HepG2 (cell line): ENCODE measurements around the gene DENND2A. TPM values are rescaled to one million over a fixed set of nuclear protein-coding genes. Genes with fewer than 3 reads are reported as not detected.

ENCODE experiments used
- ARNTL ChIP-seq: sonication (generic); formaldehyde crosslinking; IDR thresholded peaks from 2 replicates; pipeline ENCODE4 v1.4.0; 2020; ENCODE audit warnings: mild to moderate bottlenecking, missing genetic modification reagents
- CREM ChIP-seq, 2 experiments: sonication (generic) in 1 of 2; formaldehyde crosslinking in 1 of 2; IDR thresholded peaks; 2 replicates each; pipeline versions ENCODE4 v1.4.0 to v1.6.1; 2016 to 2020; ENCODE audit warnings: antibody characterized with exemption in 1 of 2, mild to moderate bottlenecking in 1 of 2, missing genetic modification reagents in 1 of 2
- KLF6 ChIP-seq: IDR thresholded peaks from 2 replicates; pipeline ENCODE4 v1.8.0; 2016; ENCODE audit warnings: missing biosample characterization, missing genetic modification reagents
- TAF1 ChIP-seq: sonication (generic); formaldehyde crosslinking; IDR thresholded peaks from 2 replicates; pipeline ENCODE4 v1.4.0; 2020; ENCODE audit warnings: missing genetic modification reagents
- ZHX2 ChIP-seq, 2 experiments: sonication (generic) in 1 of 2; formaldehyde crosslinking in 1 of 2; IDR thresholded peaks; 2 replicates each; pipeline versions ENCODE4 v1.6.1 to v1.9.0; 2014 to 2022; ENCODE audit warnings: antibody characterized with exemption in 1 of 2, borderline replicate concordance in 1 of 2, inconsistent platforms in 1 of 2, low read depth in 1 of 2, missing genetic modification reagents in 1 of 2
- ZNF460 ChIP-seq: sonication (generic); formaldehyde crosslinking; IDR thresholded peaks from 2 replicates; pipeline ENCODE4 v1.5.1; 2020; ENCODE audit warnings: missing genetic modification reagents, mild to moderate bottlenecking, borderline replicate concordance
- ZNF629 ChIP-seq: sonication (generic); formaldehyde crosslinking; conservative IDR thresholded peaks from 2 replicates; pipeline ENCODE4 v1.5.0; 2020; ENCODE audit warnings: missing genetic modification reagents
- polyA plus RNA-seq, 8 experiments: library from polyadenylated mRNA; depleted of rRNA in 3 of 8; stranded (reverse) in 7 of 8; unstranded in 1 of 8; fragments of >200 nt; fragmentation: Illumina TruSeq in 4 of 8; extraction: Trizol in 4 of 8; gene quantifications; 2 replicates each; pipeline versions ENCODE4 v1.2.1 to v1.2.3, GENCODE V29; 2011 to 2016; ENCODE audit warnings: low read depth in 4 of 8, missing spikeins in 1 of 8, mixed read lengths in 1 of 8; ENCODE audit not compliant: insufficient read depth in 1 of 8
- total RNA-seq, 5 experiments: library from RNA; depleted of rRNA; stranded (reverse); fragments of >200 nt; fragmentation: Illumina TruSeq; extraction: Trizol; gene quantifications; 2 replicates each; pipeline ENCODE4 v1.2.3, GENCODE V29; 2016; ENCODE audit warnings: low read depth in 1 of 5
- TF ChIP-seq, protein P1 (sequence below), 2 experiments: sonication (generic) in 1 of 2; formaldehyde crosslinking in 1 of 2; IDR thresholded peaks; 2 replicates each; pipeline versions ENCODE4 v1.4.0 to v1.6.1; 2016 to 2020; ENCODE audit warnings: borderline replicate concordance in 1 of 2, low read depth in 1 of 2, mild to moderate bottlenecking in 1 of 2, missing genetic modification reagents in 1 of 2
- TF ChIP-seq, protein P2 (sequence below): sonication (generic); formaldehyde crosslinking; IDR thresholded peaks from 2 replicates; pipeline ENCODE4 v1.4.0; 2020; ENCODE audit warnings: missing genetic modification reagents
- TF ChIP-seq, protein P3 (sequence below): sonication (generic); formaldehyde crosslinking; IDR thresholded peaks from 2 replicates; pipeline ENCODE4 v1.4.0; 2020; ENCODE audit warnings: missing genetic modification reagents

The DENND2A gene
- total and polyA plus RNA-seq, 2 of the 13 experiments (the other 11 are each of a cell fraction or from before 2014, with no cell fraction given) = not detected

DNA sequence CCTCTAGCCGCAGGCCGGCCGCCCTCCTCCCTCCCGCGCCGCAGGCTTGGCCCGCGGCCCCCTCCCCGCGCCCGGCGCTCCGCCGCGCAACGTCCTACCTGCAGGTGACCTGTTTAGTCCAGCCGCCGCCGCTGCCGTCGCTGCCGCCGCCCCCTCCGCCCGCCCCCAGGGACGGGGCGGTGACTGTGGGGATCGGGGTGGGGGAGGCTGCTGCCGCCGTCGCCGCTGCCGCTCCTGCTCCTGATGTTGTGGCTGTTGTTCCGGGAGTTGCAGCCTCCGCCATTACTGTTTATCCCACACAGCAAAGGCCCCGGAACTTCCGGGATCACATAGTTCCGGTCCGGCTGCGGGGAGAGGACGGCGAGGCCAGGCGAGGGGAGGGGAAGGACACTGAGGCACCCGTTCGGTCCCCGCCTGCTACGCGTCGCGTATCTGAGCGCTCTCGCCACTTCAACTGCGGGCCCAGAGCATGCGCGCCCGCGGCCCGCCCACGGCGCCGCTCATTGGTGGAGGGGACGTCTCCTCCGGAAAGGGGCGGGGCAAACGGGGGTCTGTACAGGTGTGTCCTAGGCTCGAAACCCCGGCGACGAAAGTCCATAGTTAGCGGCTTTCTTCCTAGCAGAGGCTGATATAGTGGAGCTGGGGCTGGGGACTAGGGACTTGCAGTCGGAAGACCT, 161.4 kb downstream of the DENND2A start, which contains the start of gene MKRN1 (continued):
- no peak; the same call in 1 of the 2 replicates for TF ChIP-seq ZHX2 (IDR thresholded peaks at IDR 0.05; ENCODE audit: low read depth)
- no peak for TF ChIP-seq ZHX2 (CRISPR knock-in tag; IDR thresholded peaks at IDR 0.05; ENCODE audit: borderline replicate concordance)
- TF ChIP-seq KLF6 (CRISPR knock-in tag) = no peak; the same call in 1 of the 2 replicates
- TF ChIP-seq CREM (IDR thresholded peaks at IDR 0.05) = peak; percentile 25; the same call in 1 of the 2 replicates
- TF ChIP-seq CREM (CRISPR knock-in tag; IDR thresholded peaks at IDR 0.05) = no peak
- no peak for TF ChIP-seq ZNF460 (CRISPR knock-in tag)
- no peak for TF ChIP-seq ARNTL (CRISPR knock-in tag)
- TF ChIP-seq, protein P1, sequence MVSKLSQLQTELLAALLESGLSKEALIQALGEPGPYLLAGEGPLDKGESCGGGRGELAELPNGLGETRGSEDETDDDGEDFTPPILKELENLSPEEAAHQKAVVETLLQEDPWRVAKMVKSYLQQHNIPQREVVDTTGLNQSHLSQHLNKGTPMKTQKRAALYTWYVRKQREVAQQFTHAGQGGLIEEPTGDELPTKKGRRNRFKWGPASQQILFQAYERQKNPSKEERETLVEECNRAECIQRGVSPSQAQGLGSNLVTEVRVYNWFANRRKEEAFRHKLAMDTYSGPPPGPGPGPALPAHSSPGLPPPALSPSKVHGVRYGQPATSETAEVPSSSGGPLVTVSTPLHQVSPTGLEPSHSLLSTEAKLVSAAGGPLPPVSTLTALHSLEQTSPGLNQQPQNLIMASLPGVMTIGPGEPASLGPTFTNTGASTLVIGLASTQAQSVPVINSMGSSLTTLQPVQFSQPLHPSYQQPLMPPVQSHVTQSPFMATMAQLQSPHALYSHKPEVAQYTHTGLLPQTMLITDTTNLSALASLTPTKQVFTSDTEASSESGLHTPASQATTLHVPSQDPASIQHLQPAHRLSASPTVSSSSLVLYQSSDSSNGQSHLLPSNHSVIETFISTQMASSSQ (IDR thresholded peaks at IDR 0.05; ENCODE audit: low read depth) = no peak
- TF ChIP-seq, protein P1 (CRISPR knock-in tag; IDR thresholded peaks at IDR 0.05; ENCODE audit: borderline replicate concordance) = no peak
- TF ChIP-seq TAF1 (CRISPR knock-in tag) = peak; percentile 86
- TF ChIP-seq, protein P2, sequence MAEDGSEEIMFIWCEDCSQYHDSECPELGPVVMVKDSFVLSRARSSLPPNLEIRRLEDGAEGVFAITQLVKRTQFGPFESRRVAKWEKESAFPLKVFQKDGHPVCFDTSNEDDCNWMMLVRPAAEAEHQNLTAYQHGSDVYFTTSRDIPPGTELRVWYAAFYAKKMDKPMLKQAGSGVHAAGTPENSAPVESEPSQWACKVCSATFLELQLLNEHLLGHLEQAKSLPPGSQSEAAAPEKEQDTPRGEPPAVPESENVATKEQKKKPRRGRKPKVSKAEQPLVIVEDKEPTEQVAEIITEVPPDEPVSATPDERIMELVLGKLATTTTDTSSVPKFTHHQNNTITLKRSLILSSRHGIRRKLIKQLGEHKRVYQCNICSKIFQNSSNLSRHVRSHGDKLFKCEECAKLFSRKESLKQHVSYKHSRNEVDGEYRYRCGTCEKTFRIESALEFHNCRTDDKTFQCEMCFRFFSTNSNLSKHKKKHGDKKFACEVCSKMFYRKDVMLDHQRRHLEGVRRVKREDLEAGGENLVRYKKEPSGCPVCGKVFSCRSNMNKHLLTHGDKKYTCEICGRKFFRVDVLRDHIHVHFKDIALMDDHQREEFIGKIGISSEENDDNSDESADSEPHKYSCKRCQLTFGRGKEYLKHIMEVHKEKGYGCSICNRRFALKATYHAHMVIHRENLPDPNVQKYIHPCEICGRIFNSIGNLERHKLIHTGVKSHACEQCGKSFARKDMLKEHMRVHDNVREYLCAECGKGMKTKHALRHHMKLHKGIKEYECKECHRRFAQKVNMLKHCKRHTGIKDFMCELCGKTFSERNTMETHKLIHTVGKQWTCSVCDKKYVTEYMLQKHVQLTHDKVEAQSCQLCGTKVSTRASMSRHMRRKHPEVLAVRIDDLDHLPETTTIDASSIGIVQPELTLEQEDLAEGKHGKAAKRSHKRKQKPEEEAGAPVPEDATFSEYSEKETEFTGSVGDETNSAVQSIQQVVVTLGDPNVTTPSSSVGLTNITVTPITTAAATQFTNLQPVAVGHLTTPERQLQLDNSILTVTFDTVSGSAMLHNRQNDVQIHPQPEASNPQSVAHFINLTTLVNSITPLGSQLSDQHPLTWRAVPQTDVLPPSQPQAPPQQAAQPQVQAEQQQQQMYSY (CRISPR knock-in tag) = no peak; the same call in 1 of the 2 replicates
- 0 out of 2 replicates have a peak, but pooled peaks have one; percentile 12 for TF ChIP-seq ZNF629 (CRISPR knock-in tag)
- TF ChIP-seq, protein P3, sequence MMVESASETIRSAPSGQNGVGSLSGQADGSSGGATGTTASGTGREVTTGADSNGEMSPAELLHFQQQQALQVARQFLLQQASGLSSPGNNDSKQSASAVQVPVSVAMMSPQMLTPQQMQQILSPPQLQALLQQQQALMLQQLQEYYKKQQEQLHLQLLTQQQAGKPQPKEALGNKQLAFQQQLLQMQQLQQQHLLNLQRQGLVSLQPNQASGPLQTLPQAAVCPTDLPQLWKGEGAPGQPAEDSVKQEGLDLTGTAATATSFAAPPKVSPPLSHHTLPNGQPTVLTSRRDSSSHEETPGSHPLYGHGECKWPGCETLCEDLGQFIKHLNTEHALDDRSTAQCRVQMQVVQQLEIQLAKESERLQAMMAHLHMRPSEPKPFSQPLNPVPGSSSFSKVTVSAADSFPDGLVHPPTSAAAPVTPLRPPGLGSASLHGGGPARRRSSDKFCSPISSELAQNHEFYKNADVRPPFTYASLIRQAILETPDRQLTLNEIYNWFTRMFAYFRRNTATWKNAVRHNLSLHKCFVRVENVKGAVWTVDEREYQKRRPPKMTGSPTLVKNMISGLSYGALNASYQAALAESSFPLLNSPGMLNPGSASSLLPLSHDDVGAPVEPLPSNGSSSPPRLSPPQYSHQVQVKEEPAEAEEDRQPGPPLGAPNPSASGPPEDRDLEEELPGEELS = peak; percentile 68
